Measurements from ENCODE around the gene C4BPA.
A peak's percentile ranks its signal among the peaks of the same experiment; 100 is the strongest.

The C4BPA gene

DNA sequence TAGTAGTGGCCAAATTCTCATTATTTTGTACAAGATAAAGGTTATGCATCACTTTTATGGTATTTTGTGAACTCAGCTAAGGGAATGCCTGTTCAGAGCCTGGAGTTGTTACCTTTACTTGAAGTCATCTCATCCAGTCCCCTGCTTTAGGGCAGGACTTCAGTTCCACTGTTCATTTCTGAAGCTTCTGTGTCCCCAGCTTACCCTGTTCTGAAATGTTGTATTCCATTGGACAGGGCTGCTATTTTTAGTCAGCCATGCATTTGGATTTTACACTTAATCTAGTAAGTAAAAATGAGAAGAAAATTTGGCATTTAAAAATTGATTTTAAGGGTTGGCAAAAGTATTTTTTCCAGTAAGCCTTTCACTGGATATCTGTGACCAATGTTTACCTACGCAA, 27.0 kb upstream of the C4BPA start:
- DNase-seq = no peak

DNA sequence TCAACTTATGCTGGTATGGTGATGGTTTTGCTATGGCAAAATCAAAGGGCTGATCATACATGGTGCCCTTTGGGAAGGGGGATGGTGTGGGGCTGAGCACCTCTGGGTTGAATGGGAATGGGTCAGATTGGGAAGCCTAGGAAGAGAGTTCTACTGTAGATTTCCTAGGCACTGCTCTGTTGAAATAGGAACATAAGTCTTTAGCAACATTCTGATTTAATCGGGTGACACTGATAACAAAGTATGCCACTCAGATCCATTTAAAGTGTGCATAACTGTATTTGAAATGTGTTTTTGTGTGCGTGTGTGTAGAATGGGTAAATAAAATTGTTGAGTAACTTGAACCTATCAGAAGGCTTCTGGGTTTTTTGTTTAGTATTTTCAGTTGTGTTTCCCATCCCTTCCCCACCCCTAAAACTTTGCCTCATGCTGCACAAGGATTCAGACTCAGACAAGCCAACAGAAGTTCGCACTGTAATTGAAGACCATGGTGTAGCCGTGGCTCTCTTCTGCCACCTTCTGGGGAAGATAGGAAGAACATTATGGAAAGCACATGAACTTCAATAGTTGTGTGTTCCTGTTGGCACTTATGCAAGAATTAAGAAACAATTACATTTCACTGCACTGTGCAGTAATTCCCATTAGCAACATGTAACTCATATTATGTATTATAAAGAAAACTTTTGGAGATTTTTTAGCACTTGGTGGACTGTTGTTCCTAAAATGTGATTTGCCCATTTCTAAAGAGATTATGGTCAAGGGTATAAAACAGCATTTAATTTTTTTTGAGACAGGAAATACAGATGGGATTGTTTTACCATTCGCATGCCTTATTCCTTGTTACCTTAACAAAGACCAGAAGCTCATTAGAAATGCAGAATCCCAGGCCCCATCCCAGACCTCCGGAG, 26.3 kb upstream of the C4BPA start:
- peak in 35 of 58 donors; percentile 5 to 77 (median 31) for DNase-seq

GRCh38 chr1:207078578-207079132, 25.4 kb upstream of the C4BPA start:
- no peak for DNase-seq

- DNase-seq = no peak
Measured at GRCh38 chr1:207079706-207080241, 24.3 kb upstream of the C4BPA start.

- no peak for DNase-seq
Measured at GRCh38 chr1:207081088-207081487, 22.9 kb upstream of the C4BPA start.

- DNase-seq = no peak
Measured at GRCh38 chr1:207081806-207082205, 22.2 kb upstream of the C4BPA start.

DNA sequence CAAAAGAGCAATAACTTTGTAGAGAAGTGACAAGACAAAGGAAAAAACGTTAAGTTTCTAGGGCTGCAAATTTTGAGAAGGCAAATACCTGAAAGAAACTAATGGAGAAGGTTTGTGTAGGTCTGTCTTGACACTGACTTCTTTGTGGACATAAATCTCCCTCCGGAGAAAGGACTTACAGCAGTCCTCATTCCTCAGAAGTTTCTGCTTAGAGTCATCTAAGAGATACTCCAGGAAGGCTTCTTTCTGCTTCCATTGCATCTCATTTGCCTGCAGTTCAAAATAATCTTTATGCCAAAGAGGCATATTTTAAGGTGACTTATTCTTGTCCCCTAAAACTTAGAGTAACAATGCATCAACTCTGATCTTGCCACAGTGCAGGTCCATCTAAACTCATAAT, 19.8 kb upstream of the C4BPA start:
- DNase-seq = no peak

GRCh38 chr1:207084701-207085180, 19.3 kb upstream of the C4BPA start:
- DNase-seq = peak in 15 of 58 donors; percentile 8 to 38 (median 13)

- DNase-seq = no peak
Measured at GRCh38 chr1:207085887-207086286, 18.1 kb upstream of the C4BPA start.

- no peak for DNase-seq
Measured at GRCh38 chr1:207088161-207088560, 15.9 kb upstream of the C4BPA start.

DNA sequence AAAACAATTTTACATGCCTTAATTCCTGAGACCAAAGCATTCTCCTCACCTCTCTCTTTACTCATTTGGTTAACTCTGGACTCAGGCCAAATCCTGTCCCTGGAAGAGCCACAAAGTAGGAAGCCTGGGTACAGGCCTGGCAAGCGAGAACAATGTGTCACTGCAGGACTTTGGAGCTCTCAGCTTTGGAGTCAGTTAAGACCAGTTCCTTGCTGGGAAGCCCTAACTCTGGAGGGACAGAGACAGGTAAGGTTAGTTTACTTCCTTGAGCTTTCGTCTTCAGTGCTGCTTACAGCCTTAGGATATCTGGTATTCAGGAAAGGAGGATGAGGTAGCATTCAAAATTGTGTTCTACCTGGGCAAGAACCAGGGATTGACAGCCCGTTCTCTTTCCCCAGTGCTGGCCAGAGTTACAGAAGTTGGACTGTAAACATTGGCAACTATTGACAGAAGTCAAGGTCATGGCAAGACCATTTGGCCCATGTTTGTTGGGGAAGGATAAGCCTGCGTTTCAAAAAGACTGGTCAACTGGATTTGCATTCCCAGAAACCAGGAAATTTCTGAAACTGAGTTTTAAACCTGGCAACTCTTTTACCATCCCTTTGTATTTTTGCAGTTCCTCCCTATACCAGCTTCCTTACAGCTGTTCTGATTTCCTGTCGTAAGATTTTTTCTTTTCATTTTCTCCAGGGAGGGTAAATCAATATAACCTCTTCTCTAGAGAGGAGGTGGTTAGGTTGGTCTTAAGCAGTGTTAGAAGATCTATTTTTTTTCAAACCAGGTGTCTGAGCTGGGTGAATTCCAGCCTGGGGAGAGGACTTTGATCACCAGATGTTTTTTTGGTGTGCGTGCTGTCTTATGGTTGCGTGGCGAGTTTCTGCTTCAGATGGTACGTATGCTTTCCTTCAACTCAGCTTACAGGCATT, 15.1 kb upstream of the C4BPA start, which contains the start of gene C4BPB:
Gene C4BPB (plus strand): TSS at position 160 of the 926 bp plus-strand sequence. CDS start 672 bp downstream, at position 832.
- no peak for DNase-seq

GRCh38 chr1:207089627-207090355, 14.2 kb upstream of the C4BPA start:
- no peak for DNase-seq

GRCh38 chr1:207091200-207091908, 12.7 kb upstream of the C4BPA start:
- no peak for DNase-seq

DNA sequence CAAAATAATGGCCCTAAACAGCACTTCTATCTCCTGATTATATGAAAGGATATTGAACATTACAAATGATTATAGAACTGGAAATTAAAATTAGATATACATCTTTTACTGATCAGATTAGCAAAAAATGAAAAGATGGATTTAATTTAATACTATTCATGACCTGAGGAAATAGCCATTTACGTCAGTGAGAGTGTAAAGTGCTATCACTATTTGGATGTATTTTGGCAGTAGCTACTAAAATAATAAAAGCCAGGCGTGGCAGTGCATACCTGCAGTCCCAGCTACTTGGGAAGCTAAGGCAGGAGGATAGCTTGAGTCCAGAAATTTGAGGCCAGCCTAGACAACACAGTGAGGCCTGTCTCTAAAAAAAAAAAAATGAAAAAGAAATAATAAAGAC, 10.1 kb upstream of the C4BPA start:
- DNase-seq = no peak

GRCh38 chr1:207097871-207098324, 6.1 kb upstream of the C4BPA start:
- DNase-seq = no peak

DNA sequence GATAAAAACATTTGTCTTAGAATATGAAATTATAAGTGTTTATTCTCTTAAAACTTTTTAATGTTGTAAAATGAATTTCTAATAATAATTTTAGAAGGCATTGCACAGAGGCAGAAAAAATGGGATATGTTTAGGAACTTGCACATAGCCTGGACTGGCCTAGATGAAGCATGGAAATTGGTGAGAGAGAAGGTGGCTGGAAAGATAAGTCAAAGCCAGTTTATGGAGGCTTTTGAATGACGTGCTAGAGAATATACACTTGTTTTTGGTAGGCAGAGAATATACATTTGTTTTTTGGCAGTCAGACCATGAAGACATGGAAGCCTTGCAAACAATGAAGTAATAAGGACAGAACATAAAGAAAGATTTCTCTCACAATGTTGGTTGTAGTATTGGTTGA, 2.3 kb upstream of the C4BPA start:
- DNase-seq = no peak

DNA sequence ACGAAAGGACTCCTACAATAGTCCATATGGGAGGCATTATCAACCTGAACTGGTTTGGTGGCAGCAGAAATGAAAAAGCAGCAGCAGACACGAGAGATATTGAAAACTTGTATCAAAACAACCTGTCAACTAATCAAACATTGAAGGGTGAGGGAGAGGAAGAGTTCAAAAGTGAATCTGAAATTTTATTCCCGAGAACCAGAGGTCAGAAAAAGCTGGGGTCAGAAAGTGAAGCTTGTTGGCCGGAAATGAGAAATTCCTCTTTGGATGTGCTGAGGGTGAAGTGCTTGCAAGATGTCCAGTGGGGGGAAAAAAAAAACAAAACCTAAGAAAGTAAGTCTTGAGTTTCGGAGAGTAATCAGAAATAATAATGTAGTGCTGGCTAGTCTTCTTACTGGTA, 1.9 kb upstream of the C4BPA start:
- no peak for DNase-seq

DNA sequence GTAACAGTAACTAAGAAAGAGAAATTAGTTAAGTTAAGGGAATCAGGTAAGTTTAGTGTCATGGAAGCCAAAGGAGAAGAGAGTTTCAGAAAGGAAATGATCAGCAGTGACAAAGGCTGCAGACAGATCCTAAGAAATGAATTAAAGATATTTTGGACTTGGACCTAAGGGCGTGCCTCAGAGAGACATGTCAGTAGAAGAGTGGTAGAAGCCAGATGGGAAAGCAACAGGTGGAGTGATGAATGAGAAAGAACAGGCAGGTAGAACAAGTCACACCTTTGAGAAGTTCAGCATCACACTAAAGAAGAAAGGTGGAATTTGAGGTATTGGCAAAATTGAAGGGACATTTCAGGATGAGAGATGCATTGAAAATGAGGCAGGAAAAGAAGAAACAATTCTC, 1.4 kb upstream of the C4BPA start:
- no peak for DNase-seq

GRCh38 chr1:207109004-207109403, 5.0 kb downstream of the C4BPA start:
- no peak for DNase-seq

Data from anterior cingulate cortex (tissue), 58 donors.